ENCODE results near the gene VKORC1. TPM values are rescaled to one million over a fixed set of nuclear protein-coding genes. Genes with fewer than 3 reads are reported as not detected.

VKORC1 gene
- total RNA-seq, 1 donor from 2014 or later = 59.6 TPM

- Mint-ChIP-seq H3K36me3 (ENCODE audit: low read depth, unreplicated experiment) (peaks cover 19% of the 10 kb centered on the region), H3K4me3 (ENCODE audit: unreplicated experiment) (peak overlapping the region; percentile 76), H3K27ac (ENCODE audit: unreplicated experiment) (peak overlapping the region; percentile 97)
These were observed 31.1 kb downstream of the VKORC1 start for GRCh38 chr16:31063495-31063842.

GRCh38 chr16:31061813-31062440 lies 32.7 kb downstream of the VKORC1 start:
- H3K4me1 Mint-ChIP-seq (ENCODE audit: unreplicated experiment) = peaks cover 31% of the 10 kb centered on the region
- peaks cover 22% of the 10 kb centered on the region for H3K27me3 Mint-ChIP-seq (ENCODE audit: unreplicated experiment)
- no peak for DNase-seq (ENCODE audit: low spot score)
- H3K27ac Mint-ChIP-seq (ENCODE audit: unreplicated experiment) = no peak overlapping the region
- no peak overlapping the region for H3K4me3 Mint-ChIP-seq (ENCODE audit: unreplicated experiment)
- H3K9me3 Mint-ChIP-seq (ENCODE audit: unreplicated experiment) = no peaks in the 10 kb centered on the region
- no peak for TF ChIP-seq CTCF (IDR thresholded peaks at IDR 0.05; ENCODE audit: unreplicated experiment)
- peaks cover 19% of the 10 kb centered on the region for H3K36me3 Mint-ChIP-seq (ENCODE audit: low read depth, unreplicated experiment)

More at GRCh38 chr16:31063495-31063842, 31.1 kb downstream of the VKORC1 start:
- no peak for DNase-seq (ENCODE audit: low spot score)
- TF ChIP-seq CTCF (IDR thresholded peaks at IDR 0.05; ENCODE audit: unreplicated experiment) = no peak
- Mint-ChIP-seq H3K9me3 (ENCODE audit: unreplicated experiment) (no peaks in the 10 kb centered on the region), H3K27me3 (ENCODE audit: unreplicated experiment) (peaks cover 22% of the 10 kb centered on the region), H3K4me1 (ENCODE audit: unreplicated experiment) (peaks cover 31% of the 10 kb centered on the region)

GRCh38 chr16:31061126-31061812 lies 33.3 kb downstream of the VKORC1 start:
- Mint-ChIP-seq H3K27ac (ENCODE audit: unreplicated experiment) (no peak overlapping the region), H3K9me3 (ENCODE audit: unreplicated experiment) (no peaks in the 10 kb centered on the region), H3K4me3 (ENCODE audit: unreplicated experiment) (no peak overlapping the region), H3K27me3 (ENCODE audit: unreplicated experiment) (peaks cover 22% of the 10 kb centered on the region), H3K4me1 (ENCODE audit: unreplicated experiment) (peaks cover 27% of the 10 kb centered on the region), H3K36me3 (ENCODE audit: low read depth, unreplicated experiment) (peaks cover 19% of the 10 kb centered on the region)
- no peak for TF ChIP-seq CTCF (IDR thresholded peaks at IDR 0.05; ENCODE audit: unreplicated experiment)
- DNase-seq (ENCODE audit: low spot score) = no peak

GRCh38 chr16:31055613-31056012 lies 39.0 kb downstream of the VKORC1 start:
- Mint-ChIP-seq H3K4me3 (ENCODE audit: unreplicated experiment) (no peak overlapping the region), H3K9me3 (ENCODE audit: unreplicated experiment) (no peaks in the 10 kb centered on the region), H3K27ac (ENCODE audit: unreplicated experiment) (no peak overlapping the region), H3K36me3 (ENCODE audit: low read depth, unreplicated experiment) (peaks cover 11% of the 10 kb centered on the region), H3K4me1 (ENCODE audit: unreplicated experiment) (peaks cover 3% of the 10 kb centered on the region), H3K27me3 (ENCODE audit: unreplicated experiment) (peaks cover 3% of the 10 kb centered on the region)
- no peak for DNase-seq (ENCODE audit: low spot score)
- no peak for TF ChIP-seq CTCF (IDR thresholded peaks at IDR 0.05; ENCODE audit: unreplicated experiment)

- no peak overlapping the region for H3K27ac Mint-ChIP-seq (ENCODE audit: unreplicated experiment)
- peaks cover 3% of the 10 kb centered on the region for H3K4me1 Mint-ChIP-seq (ENCODE audit: unreplicated experiment)
- no peaks in the 10 kb centered on the region for H3K9me3 Mint-ChIP-seq (ENCODE audit: unreplicated experiment)
- TF ChIP-seq CTCF (IDR thresholded peaks at IDR 0.05; ENCODE audit: unreplicated experiment) = no peak
- peaks cover 5% of the 10 kb centered on the region for H3K36me3 Mint-ChIP-seq (ENCODE audit: low read depth, unreplicated experiment)
- no peak overlapping the region for H3K4me3 Mint-ChIP-seq (ENCODE audit: unreplicated experiment)
- H3K27me3 Mint-ChIP-seq (ENCODE audit: unreplicated experiment) = no peaks in the 10 kb centered on the region
- no peak for DNase-seq (ENCODE audit: low spot score)
These were observed 42.5 kb downstream of the VKORC1 start for GRCh38 chr16:31052114-31052513.

Measured in endothelial cell (in vitro differentiated cells).